HUES64 (cell line): ENCODE data around the gene CTXN2.

Experiments used
- H3K27ac ChIP-seq: 2 replicates; pipeline ENCODE4 v1.7.0; 2013; ENCODE audit warnings: low read depth, low read length, inconsistent platforms
- H3K27me3 ChIP-seq: 2 replicates; pipeline ENCODE4 v1.6.1; 2013; ENCODE audit warnings: mild to moderate bottlenecking, low read length; ENCODE audit not compliant: insufficient read depth
- H3K36me3 ChIP-seq: 2 replicates; pipeline ENCODE4 v1.6.1; 2013; ENCODE audit warnings: mild to moderate bottlenecking, low read length; ENCODE audit not compliant: insufficient read depth
- H3K4me1 ChIP-seq: 2 replicates; pipeline ENCODE4 v1.6.1; 2013; ENCODE audit warnings: mild to moderate bottlenecking, low read length, moderate library complexity; ENCODE audit not compliant: insufficient read depth
- H3K4me3 ChIP-seq: 2 replicates; pipeline ENCODE4 v1.5.1; 2013; ENCODE audit warnings: mild to moderate bottlenecking, low read length, moderate library complexity
- H3K9ac ChIP-seq: 2 replicates; pipeline ENCODE4 v1.6.1; 2013; ENCODE audit warnings: mild to moderate bottlenecking, low read depth, low read length
- H3K9me3 ChIP-seq: 2 replicates; pipeline ENCODE4 v1.6.1; 2013; ENCODE audit warnings: low read depth, low read length; ENCODE audit not compliant: insufficient read depth
- WGBS: fragments of 150-250, 120-280 bp; methylation state at CpG from one replicate; pipeline ENCODE4 v1.1.7; 2013; ENCODE audit warnings: missing lambda C conversion rate; 5-methylcytosine and 5-hydroxymethylcytosine counted together

Gene CTXN2

GRCh38 chr15:48221885-48222284 lies 30.4 kb downstream of the CTXN2 start:
- H3K36me3 ChIP-seq, result no peaks in the 10 kb centered on the region
- 91% methylated on average over 4 of the region's 4 CpGs for WGBS

GRCh38 chr15:48222627-48223026 lies 31.2 kb downstream of the CTXN2 start:
- H3K36me3 ChIP-seq, result no peaks in the 10 kb centered on the region
- no peaks in the 10 kb centered on the region for H3K27me3 ChIP-seq
- H3K9ac ChIP-seq, result no peak overlapping the region
- no peaks in the 10 kb centered on the region for H3K4me1 ChIP-seq
- WGBS, result 91% methylated on average over 1 of the region's 1 CpG
- H3K4me3 ChIP-seq, result no peak overlapping the region
- no peaks in the 10 kb centered on the region for H3K9me3 ChIP-seq
- no peak overlapping the region for H3K27ac ChIP-seq

More at GRCh38 chr15:48221885-48222284, 30.4 kb downstream of the CTXN2 start:
- no peak overlapping the region for H3K9ac ChIP-seq
- H3K27ac ChIP-seq, result no peak overlapping the region
- H3K4me1 ChIP-seq, result no peaks in the 10 kb centered on the region
- H3K27me3 ChIP-seq, result no peaks in the 10 kb centered on the region
- H3K9me3 ChIP-seq, result no peaks in the 10 kb centered on the region
- H3K4me3 ChIP-seq, result no peak overlapping the region

- Histone ChIP-seq H3K27me3 (no peaks in the 10 kb centered on the region), H3K9ac (no peak overlapping the region), H3K4me1 (no peaks in the 10 kb centered on the region), H3K36me3 (no peaks in the 10 kb centered on the region), H3K9me3 (no peaks in the 10 kb centered on the region), H3K27ac (no peak overlapping the region), H3K4me3 (no peak overlapping the region)
- WGBS, result 93% methylated on average over 3 of the region's 3 CpGs
Observed at GRCh38 chr15:48225771-48226170, 34.3 kb downstream of the CTXN2 start.

- Histone ChIP-seq H3K27ac (no peak overlapping the region), H3K36me3 (no peaks in the 10 kb centered on the region), H3K4me3 (no peak overlapping the region), H3K27me3 (no peaks in the 10 kb centered on the region), H3K9me3 (no peaks in the 10 kb centered on the region), H3K4me1 (no peaks in the 10 kb centered on the region), H3K9ac (no peak overlapping the region)
- WGBS, result 86% methylated on average over 5 of the region's 5 CpGs
Observed at GRCh38 chr15:48230498-48230897, 39.0 kb downstream of the CTXN2 start.

- no peak overlapping the region for H3K27ac ChIP-seq
- no peak overlapping the region for H3K9ac ChIP-seq
- no peaks in the 10 kb centered on the region for H3K36me3 ChIP-seq
- no peak overlapping the region for H3K4me3 ChIP-seq
- H3K9me3 ChIP-seq, result no peaks in the 10 kb centered on the region
- H3K4me1 ChIP-seq, result no peaks in the 10 kb centered on the region
- H3K27me3 ChIP-seq, result no peaks in the 10 kb centered on the region
Observed at GRCh38 chr15:48233246-48233645, 41.8 kb downstream of the CTXN2 start.

- H3K36me3 ChIP-seq, result no peaks in the 10 kb centered on the region
- H3K4me1 ChIP-seq, result no peaks in the 10 kb centered on the region
- no peaks in the 10 kb centered on the region for H3K9me3 ChIP-seq
- 94% methylated on average over 4 of the region's 4 CpGs for WGBS
- no peak overlapping the region for H3K9ac ChIP-seq
- no peak overlapping the region for H3K27ac ChIP-seq
- H3K27me3 ChIP-seq, result no peaks in the 10 kb centered on the region
- H3K4me3 ChIP-seq, result no peak overlapping the region
Observed at GRCh38 chr15:48239334-48239733, 47.9 kb downstream of the CTXN2 start.

GRCh38 chr15:48242015-48242414 lies 50.5 kb downstream of the CTXN2 start:
- no peak overlapping the region for H3K9ac ChIP-seq
- no peaks in the 10 kb centered on the region for H3K4me1 ChIP-seq
- H3K27ac ChIP-seq, result no peak overlapping the region
- H3K9me3 ChIP-seq, result no peaks in the 10 kb centered on the region
- no peaks in the 10 kb centered on the region for H3K36me3 ChIP-seq
- H3K27me3 ChIP-seq, result no peaks in the 10 kb centered on the region
- H3K4me3 ChIP-seq, result no peak overlapping the region

DNA sequence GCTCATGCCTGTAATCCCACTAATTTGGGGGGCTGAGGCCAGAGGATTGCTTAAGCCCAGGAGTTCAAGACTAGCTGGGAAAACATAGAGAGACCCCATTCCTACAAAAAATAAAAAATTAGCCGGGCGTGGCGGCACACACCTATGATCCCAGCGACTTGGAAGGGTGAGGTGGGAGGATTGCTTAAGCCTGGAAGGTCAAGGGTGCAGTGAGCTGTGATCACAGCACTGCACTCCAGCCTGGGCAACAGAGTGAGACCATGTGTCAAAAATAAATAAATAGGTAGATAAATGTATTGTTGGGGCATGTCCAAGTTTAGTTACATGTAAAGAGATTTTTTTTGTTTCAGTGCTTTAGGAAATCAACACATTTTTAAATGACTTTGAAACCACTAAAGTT lies 51.1 kb downstream of the CTXN2 start:
- no peak overlapping the region for H3K27ac ChIP-seq
- no peak overlapping the region for H3K9ac ChIP-seq
- H3K4me1 ChIP-seq, result no peaks in the 10 kb centered on the region
- H3K27me3 ChIP-seq, result no peaks in the 10 kb centered on the region
- H3K36me3 ChIP-seq, result no peaks in the 10 kb centered on the region
- H3K9me3 ChIP-seq, result no peaks in the 10 kb centered on the region
- WGBS, result 95% methylated on average over 4 of the region's 4 CpGs
- no peak overlapping the region for H3K4me3 ChIP-seq

DNA sequence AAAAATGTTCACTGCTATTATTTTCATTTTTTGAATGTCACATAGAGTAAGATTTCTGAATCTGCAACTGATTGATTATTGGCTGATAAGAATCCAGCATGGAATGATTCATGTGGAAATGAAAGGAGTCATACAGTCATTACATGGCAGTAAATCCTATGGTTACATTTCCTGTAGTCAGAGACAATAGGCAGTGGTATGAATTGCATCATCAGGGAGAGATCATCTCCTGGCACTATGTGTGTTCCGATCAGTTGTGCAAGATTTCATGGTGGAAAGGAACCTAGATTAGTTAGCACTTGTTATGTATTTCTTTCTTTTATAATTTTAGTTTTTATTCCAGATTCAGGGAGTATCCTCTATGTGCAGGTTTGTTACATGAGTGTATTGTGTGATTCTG lies 53.5 kb downstream of the CTXN2 start:
- no peak overlapping the region for H3K4me3 ChIP-seq
- H3K9ac ChIP-seq, result no peak overlapping the region
- no peaks in the 10 kb centered on the region for H3K36me3 ChIP-seq
- 94% methylated on average over 1 of the region's 1 CpG for WGBS
- H3K9me3 ChIP-seq, result no peaks in the 10 kb centered on the region
- H3K27ac ChIP-seq, result no peak overlapping the region
- no peaks in the 10 kb centered on the region for H3K4me1 ChIP-seq
- H3K27me3 ChIP-seq, result no peaks in the 10 kb centered on the region

DNA sequence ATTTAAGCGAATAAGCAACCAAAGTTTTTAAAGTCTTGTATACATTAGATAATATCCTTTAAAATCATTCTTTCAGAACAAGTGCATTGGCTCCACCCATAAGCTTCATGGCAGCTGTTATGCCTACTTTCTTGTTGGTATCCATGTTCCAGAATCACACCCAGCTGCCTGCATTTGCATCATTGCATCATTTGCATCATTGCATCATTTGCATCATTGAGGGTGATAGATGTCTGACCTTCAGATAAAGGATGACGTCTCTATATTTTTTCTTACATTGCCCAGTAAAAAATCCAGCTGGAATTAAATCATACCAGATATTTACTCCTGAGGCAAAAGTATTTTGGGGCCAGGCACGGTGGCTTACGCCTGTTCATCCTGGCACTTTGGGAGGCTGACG lies 56.9 kb downstream of the CTXN2 start:
- H3K9me3 ChIP-seq, result no peaks in the 10 kb centered on the region
- 96% methylated on average over 5 of the region's 5 CpGs for WGBS
- no peak overlapping the region for H3K27ac ChIP-seq
- H3K4me3 ChIP-seq, result no peak overlapping the region
- no peaks in the 10 kb centered on the region; the same call in 1 of the 2 replicates for H3K4me1 ChIP-seq
- H3K9ac ChIP-seq, result no peak overlapping the region
- H3K27me3 ChIP-seq, result no peaks in the 10 kb centered on the region
- no peaks in the 10 kb centered on the region for H3K36me3 ChIP-seq

DNA sequence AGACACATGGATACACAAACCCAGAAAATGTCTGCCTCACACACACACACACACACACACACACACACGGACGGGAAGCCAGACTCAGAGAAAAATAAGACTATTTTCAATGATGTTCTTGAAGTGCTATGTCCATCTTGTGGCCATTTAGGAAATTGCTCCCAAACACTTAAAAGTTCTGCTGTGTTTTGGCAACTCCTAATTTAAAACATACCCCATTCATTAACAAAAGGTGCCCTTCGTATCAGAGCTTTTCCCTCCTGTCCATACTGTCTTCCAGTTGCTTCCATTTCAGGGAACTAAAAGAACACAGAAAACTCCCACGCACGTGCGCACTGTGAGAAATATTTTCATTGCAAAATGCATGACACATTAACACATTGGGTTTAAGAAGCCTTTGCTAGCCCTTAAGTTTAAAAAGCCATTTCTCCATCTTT lies 59.2 kb downstream of the CTXN2 start:
- Histone ChIP-seq H3K9ac (no peak overlapping the region), H3K9me3 (no peaks in the 10 kb centered on the region), H3K4me1 (no peaks in the 10 kb centered on the region; the same call in 1 of the 2 replicates), H3K36me3 (no peaks in the 10 kb centered on the region), H3K27me3 (no peaks in the 10 kb centered on the region), H3K27ac (no peak overlapping the region), H3K4me3 (no peak overlapping the region)
- WGBS, result 66% methylated on average over 6 of the region's 6 CpGs

GRCh38 chr15:48253172-48253571 lies 61.7 kb downstream of the CTXN2 start:
- Histone ChIP-seq H3K36me3 (no peaks in the 10 kb centered on the region), H3K27me3 (no peaks in the 10 kb centered on the region), H3K9ac (no peak overlapping the region), H3K4me1 (no peaks in the 10 kb centered on the region; the same call in 1 of the 2 replicates), H3K9me3 (no peaks in the 10 kb centered on the region), H3K27ac (no peak overlapping the region), H3K4me3 (no peak overlapping the region)
- WGBS, result 89% methylated on average over 4 of the region's 4 CpGs
